ENCODE data around the gene TGM4.

GRCh38 chr3:44831232-44831631 lies 43.2 kb upstream of the TGM4 start:
- TF ChIP-seq POLR2A (IDR thresholded peaks at IDR 0.05) (no peak), CTCF (IDR thresholded peaks at IDR 0.05) (no peak)

All from testis (tissue), 2 donors.